AG04450 (cell line): ENCODE measurements around the gene STON1. TPM values are rescaled to one million over a fixed set of nuclear protein-coding genes. Genes with fewer than 3 reads are reported as not detected.
"Not testable (repeated sequence)": the region's sequence is repeated elsewhere in the genome, so short reads cannot be mapped to it uniquely, and the experiment has no call there.

Experiments used
- CTCF ChIA-PET: fragments of 300-600, 350-600 bp; formaldehyde crosslinking; extraction: SDS; loops from one replicate; lab custom pipeline; 2022; ENCODE audit warnings: antibody characterized with exemption, inconsistent platforms; lab: Charles Lee
- POLR2A ChIA-PET: fragments of 350-600 bp; formaldehyde crosslinking; extraction: SDS; loops from one replicate; lab custom pipeline; 2021; ENCODE audit warnings: antibody characterized with exemption, inconsistent platforms; lab: Yijun Ruan, JAX
- DNase-seq: peaks from one replicate; pipeline ENCODE4 v3.0.0-alpha.2; 2011; ENCODE audit warnings: low read depth, low spot score
- H3K27ac ChIP-seq: one replicate; pipeline ENCODE4 v1.5.1; 2012; ENCODE audit warnings: low read depth, low read length, control low read depth
- H3K27me3 ChIP-seq: one replicate; pipeline ENCODE4 v1.6.0; 2012; ENCODE audit warnings: low read length; ENCODE audit not compliant: control insufficient read depth, insufficient read depth
- H3K4me3 ChIP-seq: 2 replicates; pipeline ENCODE4 v1.5.1; 2011; ENCODE audit warnings: mild to moderate bottlenecking, low read depth, low read length, control low read depth
- H3K9me3 ChIP-seq: 2 replicates; pipeline ENCODE4 v1.5.1; 2012; ENCODE audit warnings: low read length; ENCODE audit not compliant: control insufficient read depth, insufficient read depth
- polyA plus RNA-seq: library from polyadenylated mRNA; depleted of rRNA; stranded (reverse); fragments of >200 nt; gene quantifications from 2 replicates; pipeline ENCODE4 v1.2.3, GENCODE V29; 2011
- TF ChIP-seq, protein P1 (sequence below): IDR thresholded peaks from 2 replicates; pipeline ENCODE4 v1.5.1; 2011; ENCODE audit warnings: low read depth, low read length, control low read depth, inconsistent platforms

Gene STON1
- polyA plus RNA-seq, 1 experiment, result 17.8 TPM

- POLR2A ChIA-PET, result no interaction called here
- Histone ChIP-seq H3K9me3 (no peaks in the 10 kb centered on the region), H3K4me3 (no peak overlapping the region), H3K27ac (no peak overlapping the region), H3K27me3 (no peaks in the 10 kb centered on the region)
- CTCF ChIA-PET, result interaction anchor here (0.9 to 2.6 kb wide), 2 partner anchors 120 to 354 kb away, joined by 4 to 16 read pairs; no protein-coding TSS in a partner anchor
- TF ChIP-seq, protein P1, sequence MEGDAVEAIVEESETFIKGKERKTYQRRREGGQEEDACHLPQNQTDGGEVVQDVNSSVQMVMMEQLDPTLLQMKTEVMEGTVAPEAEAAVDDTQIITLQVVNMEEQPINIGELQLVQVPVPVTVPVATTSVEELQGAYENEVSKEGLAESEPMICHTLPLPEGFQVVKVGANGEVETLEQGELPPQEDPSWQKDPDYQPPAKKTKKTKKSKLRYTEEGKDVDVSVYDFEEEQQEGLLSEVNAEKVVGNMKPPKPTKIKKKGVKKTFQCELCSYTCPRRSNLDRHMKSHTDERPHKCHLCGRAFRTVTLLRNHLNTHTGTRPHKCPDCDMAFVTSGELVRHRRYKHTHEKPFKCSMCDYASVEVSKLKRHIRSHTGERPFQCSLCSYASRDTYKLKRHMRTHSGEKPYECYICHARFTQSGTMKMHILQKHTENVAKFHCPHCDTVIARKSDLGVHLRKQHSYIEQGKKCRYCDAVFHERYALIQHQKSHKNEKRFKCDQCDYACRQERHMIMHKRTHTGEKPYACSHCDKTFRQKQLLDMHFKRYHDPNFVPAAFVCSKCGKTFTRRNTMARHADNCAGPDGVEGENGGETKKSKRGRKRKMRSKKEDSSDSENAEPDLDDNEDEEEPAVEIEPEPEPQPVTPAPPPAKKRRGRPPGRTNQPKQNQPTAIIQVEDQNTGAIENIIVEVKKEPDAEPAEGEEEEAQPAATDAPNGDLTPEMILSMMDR, result no peak
- DNase-seq, result no peak
Measured at GRCh38 chr2:48590017-48590416, 60.1 kb downstream of the STON1 start.

DNA sequence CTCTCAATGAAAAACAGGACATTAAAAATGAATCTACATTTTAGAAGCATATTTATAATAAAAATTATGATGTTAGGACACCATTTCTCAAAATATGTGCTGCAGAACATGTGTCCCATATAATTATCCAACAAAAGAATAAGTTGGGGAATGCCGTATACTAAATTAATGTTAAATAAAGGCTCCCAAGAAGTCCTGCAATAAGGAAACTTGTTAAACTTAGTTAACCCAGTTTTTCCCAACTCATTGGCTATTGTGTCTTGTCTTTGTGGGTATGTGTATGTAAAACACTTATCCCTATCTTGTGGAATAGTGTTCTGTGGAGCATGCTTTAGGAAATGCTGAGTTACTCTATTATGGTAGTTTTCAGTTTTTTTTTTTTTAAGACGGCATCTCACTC lies 62.1 kb downstream of the STON1 start:
- TF ChIP-seq, protein P1, result no peak
- no peaks in the 10 kb centered on the region for H3K9me3 ChIP-seq
- H3K27ac ChIP-seq, result no peak overlapping the region
- ChIA-PET CTCF (interaction anchor here (0.6 to 2.6 kb wide), 6 partner anchors 8 to 485 kb away, joined by 3 to 16 read pairs (median 4); no protein-coding TSS in a partner anchor), POLR2A (no interaction called here)
- DNase-seq, result no peak
- H3K4me3 ChIP-seq, result no peak overlapping the region
- no peaks in the 10 kb centered on the region for H3K27me3 ChIP-seq

- DNase-seq, CTCF ChIA-PET, H3K9me3 ChIP-seq, H3K27me3 ChIP-seq, H3K4me3 ChIP-seq, POLR2A ChIA-PET, H3K27ac ChIP-seq: not testable (repeated sequence)
Measured at GRCh38 chr2:48596751-48597150, 66.8 kb downstream of the STON1 start.

GRCh38 chr2:48597492-48597891 lies 67.5 kb downstream of the STON1 start:
- ChIA-PET CTCF (no interaction called here), POLR2A (no interaction called here)
- Histone ChIP-seq H3K9me3 (no peaks in the 10 kb centered on the region), H3K4me3 (no peak overlapping the region), H3K27me3 (no peaks in the 10 kb centered on the region), H3K27ac (no peak overlapping the region)
- DNase-seq, result no peak
- TF ChIP-seq, protein P1, result no peak

GRCh38 chr2:48600204-48600813 lies 70.4 kb downstream of the STON1 start:
- ChIA-PET CTCF (interaction anchor here (0.6 to 2.4 kb wide), 15 partner anchors 9 to 1803 kb away, joined by 3 to 16 read pairs (median 4); no protein-coding TSS in a partner anchor), POLR2A (interaction anchor here (0.8 to 1.0 kb wide), 2 partner anchors 115 to 346 kb away, joined by 3 read pairs; no protein-coding TSS in a partner anchor)
- H3K27ac ChIP-seq, result no peak overlapping the region
- no peaks in the 10 kb centered on the region for H3K27me3 ChIP-seq
- no peaks in the 10 kb centered on the region for H3K9me3 ChIP-seq
- peak; percentile 30 for DNase-seq
- H3K4me3 ChIP-seq, result no peak overlapping the region
- TF ChIP-seq, protein P1, result peak; percentile 87
